HG03432 (cell line): ENCODE measurements around the gene EFTUD2.
"Not testable (repeated sequence)": the region's sequence is repeated elsewhere in the genome, so short reads cannot be mapped to it uniquely, and the experiment has no call there.

Experiments
- ATAC-seq: cut with Tn5 transposase; IDR thresholded peaks from one replicate; pipeline ENCODE4 v1.9.1; 2021; ENCODE audit warnings: mild to moderate bottlenecking, moderate library complexity; ENCODE audit not compliant: unreplicated experiment

EFTUD2 gene

DNA sequence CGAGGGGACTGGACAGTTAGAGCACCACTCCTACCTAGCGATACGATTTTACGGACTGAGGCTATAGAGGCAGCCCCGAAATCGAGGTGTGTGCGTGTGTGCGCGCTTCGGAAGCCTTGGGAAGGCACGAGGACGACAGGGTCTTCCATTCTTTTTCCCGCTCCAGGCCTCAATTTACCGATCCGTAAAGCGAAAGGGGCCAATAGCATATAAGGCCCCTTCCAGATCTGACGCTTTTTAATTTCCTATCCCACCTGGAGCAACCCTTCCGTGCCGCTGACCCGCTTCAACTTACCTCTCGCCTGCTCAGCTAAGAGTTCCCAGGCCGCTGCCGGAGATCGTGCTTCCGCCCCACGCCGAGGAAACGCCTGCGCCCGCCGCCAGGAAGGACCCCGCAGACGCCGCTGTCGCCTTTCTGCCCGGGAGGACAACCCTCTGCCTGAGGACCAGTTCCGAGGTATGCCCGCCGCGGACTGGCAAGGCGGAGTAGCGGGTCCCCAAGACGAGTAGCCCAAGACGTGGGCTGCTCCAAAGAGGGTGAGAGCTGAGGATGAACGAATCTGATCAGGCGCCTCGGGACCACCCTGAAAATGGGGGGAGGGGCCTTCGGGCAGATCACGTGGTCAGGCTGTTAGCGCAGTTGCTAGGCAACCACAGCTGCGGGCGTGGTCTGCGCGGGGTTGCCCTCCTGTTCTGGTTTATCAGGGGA lies at the start of gene EFTUD2:
Gene EFTUD2, minus strand, starts transcription at position 372 of the 709 bp plus-strand sequence. CDS start 4,924 bp downstream, outside the sequence.
- peak; percentile 83 for ATAC-seq

DNA sequence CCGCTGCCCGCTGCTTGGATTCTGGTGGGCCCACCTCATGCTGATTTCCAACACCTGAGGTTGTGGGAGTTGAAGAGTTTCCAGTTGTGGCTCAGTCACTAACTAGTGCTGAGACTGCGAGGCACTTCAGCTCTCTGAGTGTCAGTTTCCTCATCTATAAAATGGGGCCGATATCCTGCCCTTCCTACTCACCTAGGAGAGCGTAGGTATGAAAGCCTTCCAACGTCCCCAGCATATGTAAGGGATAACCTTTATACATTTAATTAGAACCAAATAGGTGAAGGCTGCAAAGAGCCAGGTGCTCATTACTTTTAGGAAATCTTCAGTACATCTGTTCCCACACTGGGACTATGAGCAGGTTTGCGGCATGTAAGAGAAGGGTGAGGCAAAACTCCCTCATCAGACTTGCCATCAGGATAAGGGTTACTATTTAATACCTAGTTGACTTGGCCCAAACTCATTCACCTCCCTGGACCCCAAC lies 49.1 kb upstream of the EFTUD2 start:
- ATAC-seq, result no peak

DNA sequence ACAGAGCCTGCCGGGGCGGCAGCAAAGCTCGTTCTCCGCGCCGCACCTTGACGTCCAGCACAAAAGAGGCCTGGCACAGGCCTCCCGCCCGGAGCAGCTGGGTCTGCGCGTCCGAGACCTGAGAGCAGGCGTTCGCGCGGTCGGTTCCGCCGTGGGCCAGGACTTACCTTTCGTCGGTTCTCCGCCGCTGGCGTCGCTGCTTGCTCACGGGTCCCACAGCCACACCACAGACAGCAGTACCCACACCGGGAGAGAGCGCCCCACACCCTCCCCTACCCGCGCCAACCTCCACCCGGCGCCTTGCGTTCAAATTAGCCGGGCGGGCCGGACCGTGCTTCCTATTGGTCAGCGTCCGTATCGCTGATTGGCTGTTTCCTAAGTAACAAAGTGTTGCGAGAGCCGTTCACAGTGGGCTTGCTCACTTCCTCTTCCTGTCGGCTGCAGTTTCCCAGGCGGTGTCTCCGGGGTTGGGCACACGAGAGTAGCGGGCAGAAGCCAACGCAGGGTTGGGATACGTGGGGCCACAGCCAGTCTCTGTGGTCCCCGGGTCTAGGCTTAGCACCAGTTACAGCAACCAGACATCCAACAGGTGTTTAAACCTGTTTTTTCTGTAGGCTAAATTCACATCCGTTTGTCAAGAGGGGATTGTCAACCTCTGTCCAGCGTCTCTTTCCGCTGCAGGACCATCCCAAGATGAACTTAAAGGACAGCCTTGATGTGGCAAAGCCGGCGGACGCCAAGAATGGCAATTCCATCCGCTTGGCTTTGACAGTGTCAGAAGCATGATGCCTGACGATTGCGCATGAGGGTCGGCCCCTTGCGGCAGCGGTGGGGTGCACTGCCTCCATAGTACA lies 48.4 kb upstream of the EFTUD2 start, which contains the start of gene KIF18B:
Gene KIF18B, minus strand, starts transcription at position 313 of the 854 bp plus-strand sequence. CDS start 11,429 bp downstream, outside the sequence.
- peak; percentile 88 for ATAC-seq

DNA sequence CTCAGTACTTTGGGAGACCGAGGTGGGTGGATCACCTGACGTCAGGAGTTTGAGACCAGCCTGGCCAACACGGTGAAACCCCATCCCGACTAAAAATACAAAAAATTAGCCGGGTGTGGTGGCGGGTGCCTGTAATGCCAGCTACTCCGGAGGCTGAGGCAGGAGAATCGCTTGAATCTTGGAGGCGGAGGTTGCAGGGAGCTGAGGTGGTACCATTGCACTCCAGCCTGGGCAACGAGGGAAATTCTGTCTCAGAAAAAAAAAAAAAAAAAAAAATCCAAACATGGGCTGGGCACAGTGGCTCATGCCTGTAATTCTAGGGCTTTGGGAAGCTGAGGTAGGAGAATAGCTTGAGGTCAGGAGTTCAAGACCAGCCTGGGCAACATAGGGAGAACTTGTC lies 46.4 kb upstream of the EFTUD2 start:
- not testable (repeated sequence) for ATAC-seq

DNA sequence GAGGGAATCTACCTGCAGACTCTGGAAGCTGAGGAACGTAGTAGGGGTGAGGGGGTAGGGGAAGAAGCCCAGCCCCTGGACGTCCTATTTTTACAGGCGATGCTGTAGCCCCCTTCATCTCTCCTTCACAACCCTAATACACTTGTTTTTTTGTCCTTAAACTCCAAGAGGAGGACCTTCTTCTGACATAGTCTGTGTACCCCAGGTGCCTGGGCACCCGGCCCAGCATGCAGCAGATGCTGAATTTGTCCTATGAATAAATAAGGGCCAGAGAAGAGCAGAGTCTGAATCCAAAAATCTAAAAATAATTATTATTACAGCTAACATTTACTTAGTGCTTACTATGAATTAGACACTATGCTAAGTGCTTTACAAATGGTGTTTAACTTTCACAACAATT lies 43.2 kb upstream of the EFTUD2 start:
- no peak for ATAC-seq

DNA sequence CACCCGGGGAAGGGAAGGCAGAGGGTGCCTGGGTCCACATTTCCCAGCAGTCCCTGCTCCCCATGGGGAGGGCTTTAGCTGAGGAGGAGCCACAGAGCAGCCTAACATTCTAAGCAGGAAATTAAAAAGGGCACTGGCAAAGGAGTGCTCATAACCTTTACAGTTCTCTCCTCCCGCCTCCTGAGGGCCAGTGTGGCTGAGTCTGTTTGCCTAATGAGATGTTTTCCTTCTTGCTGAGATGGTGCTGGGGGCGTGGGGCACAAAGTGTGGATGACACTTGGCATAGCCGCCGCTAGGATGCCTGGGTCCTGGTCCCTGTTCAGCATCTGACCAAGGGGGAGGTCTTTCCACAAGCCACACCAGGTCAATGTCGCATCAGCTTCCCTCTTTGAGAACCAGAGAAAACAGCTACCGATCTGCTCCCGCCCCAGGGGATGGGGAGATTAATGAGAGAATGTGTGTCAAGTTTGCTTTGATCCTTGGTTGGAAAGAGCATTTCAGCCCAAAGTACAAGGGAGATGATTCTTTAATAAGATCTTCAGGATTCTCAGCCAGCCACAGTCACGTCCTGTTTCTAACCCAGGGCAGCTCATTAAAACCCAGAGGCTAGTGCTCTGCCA lies 42.6 kb upstream of the EFTUD2 start:
- ATAC-seq, result no peak

DNA sequence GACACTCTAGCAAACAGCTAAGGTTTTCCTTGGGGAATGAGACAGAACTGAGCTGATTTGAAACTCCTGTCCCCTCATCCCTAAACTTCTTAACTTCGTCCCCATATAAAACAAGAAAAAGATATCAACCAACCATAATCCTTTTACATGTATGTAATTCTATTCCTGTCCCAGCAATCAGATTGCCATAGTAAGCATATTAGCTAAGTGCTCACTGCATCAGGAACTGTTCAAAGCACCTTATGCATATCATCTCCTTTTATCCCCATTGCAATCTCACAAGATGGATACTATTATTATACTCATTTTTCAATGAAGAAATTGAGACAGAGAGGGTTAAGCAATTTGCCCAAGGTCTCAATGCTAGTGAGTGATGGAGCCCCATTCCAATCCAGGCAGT lies 41.5 kb upstream of the EFTUD2 start:
- ATAC-seq, result no peak

DNA sequence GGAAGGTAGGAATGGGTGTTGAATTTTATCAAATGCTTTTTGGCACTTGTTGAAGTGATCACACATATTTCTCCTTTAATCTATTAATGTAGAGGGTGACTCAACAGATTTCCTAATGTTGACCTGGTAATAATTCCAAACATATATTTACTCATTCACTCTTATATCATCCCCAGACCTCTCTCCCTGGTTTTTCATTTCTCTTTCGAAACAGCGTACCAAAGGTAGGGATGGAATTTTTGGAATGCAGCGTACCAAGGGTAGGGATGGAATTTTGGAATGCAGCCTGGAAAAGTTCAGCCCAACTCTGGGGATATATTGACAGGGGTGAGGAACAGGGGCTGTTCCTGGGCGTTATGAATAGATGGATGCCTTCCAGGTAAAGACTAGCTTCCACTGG lies 41.1 kb upstream of the EFTUD2 start:
- no peak for ATAC-seq

DNA sequence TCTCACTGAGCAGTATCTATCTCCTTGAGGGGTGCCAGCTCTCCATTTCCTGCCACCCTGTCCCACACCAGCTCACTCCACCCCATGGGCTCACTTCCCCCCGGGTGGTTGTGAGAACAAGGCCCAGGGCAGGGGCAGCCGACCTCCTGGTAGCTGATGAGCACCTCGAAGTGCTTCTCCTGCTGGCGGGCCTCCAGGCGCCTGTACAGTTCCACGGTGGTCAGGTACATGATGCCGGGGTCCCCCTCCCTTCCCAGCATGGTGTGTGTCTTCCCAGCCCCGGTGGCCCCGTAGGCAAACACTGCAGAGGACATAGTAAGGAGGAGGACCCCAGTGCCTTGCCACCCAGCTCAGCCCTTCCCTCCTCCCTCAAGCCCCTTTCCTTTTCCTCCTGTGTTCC lies 35.9 kb upstream of the EFTUD2 start:
- ATAC-seq, result no peak

DNA sequence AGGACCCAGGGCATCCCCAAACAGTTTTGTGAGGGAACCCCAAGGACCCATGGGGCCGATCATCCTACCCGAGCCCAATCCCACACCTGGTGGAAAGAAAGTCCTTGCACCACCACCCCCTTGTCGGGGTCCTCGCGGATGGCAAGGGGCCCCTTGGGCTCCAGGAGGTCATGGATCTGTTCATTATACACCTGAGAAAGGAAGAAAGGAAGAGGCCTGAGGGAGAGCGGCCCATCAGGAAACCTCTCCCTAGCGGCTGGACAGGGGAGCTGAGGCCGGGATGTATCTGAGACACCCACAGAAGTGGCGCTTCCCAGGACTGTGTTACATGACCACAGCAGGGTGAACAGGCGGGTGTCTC lies 35.5 kb upstream of the EFTUD2 start:
- no peak for ATAC-seq

DNA sequence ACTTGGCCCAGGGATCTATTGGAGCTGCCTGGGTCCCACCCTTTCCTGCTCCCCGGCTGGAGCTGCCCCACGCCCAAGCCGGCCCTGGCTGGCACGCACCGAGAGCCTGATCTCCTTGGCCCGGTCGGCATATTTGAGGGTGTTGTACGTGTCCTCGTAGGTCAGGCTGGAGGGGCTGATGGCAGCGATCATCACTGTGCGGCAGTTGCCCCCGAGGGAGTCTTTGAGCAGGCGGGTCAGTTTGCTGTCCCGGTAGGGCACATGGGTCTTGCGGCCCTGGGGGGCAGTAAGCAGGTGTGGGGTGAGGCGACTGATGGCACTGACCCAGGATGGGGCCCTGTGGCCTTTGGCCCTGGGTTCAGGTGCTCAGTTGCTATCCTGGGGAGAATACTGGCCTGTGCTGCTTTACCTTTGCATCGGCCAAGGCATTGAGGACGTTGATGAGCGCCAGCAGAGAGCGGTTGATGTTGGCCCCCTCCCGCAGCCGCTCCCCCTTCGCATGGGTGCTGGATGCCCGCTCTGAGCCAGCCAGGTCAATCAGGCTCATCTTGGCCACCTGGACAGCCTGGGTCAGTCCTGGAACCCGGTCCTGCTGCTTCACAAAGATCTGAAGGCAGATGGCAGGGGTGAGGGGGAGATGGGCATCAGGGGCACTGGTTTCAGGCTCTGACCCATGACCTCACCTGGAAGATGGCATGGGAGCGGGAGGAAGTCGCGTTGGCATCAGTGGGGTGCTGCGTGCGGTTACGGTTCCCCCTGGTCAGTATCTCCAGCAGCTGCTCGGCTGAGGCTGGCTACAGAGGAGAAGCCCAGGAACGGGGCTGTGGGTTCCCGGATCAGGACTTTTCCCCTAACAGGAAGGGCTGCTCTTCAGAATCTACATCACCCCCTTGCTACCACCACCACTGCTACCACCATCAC lies 34.8 kb upstream of the EFTUD2 start:
- no peak for ATAC-seq

DNA sequence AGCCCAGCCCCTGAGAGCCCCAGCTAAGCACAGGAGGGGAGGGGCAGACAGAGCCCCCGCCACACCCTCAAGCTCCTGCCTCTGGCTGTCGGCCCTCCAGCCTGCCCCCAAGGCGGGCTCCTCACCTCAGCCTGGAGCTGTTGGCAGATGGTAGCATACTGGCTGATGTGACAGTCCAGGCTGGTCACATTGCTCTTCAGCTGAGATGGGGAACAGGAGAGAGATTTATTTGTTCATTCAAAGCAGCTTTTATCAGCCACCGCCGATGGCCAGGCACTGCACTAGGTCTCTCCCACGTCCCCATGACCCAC lies 33.5 kb upstream of the EFTUD2 start:
- no peak for ATAC-seq

DNA sequence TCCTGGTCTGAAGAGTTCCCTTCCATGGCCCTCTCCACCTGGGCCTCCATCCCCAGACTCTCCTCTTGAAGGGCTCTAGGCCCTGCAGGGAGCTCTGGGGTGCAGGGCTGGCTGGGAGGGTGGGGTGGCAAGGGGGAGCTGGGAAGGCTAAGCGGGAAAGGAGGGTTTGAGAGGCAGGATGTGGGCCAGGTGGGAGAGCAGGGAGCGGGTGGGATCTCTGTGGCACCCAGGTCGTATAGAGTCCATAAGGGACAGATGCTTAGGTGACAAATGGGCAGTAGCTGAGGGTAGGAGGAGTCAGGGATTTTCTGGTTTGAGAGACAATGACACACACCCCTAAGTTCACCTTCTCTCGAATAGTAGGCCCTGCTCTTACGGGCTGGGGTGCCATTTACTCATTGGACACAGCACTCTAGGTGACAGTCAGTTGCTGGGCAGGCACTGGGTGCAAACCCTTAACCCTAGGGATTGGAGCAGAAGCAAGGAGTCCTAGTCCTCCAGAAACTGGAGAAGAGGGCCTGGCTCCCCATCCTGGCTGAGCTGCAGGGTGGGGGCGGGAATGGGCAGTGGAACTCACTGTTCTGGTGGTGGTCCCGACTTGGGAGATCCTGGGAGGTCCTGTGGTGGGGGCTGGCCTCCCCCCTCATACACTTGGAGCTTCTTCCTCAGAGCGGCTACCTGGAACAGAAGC lies 33.0 kb upstream of the EFTUD2 start:
- no peak for ATAC-seq

DNA sequence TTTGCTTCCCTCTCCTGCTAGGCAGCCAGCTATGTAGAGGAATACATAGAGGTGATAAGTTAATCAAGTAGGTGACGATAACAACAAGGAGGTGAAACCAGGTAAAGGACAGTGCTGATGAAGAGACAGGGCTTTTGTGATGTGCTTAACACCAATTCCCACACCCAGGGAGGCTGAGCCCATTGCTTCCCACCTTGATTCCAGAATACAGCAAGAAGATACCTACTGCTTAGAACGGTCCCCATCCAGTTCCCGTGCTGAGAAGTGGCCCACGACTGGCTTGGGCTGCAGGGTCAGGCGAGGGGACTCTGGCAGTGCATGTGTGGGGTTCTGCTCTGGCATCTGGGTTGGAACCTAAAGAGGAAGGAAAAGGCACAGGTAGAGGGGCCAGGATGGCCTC lies 32.1 kb upstream of the EFTUD2 start:
- ATAC-seq, result no peak

DNA sequence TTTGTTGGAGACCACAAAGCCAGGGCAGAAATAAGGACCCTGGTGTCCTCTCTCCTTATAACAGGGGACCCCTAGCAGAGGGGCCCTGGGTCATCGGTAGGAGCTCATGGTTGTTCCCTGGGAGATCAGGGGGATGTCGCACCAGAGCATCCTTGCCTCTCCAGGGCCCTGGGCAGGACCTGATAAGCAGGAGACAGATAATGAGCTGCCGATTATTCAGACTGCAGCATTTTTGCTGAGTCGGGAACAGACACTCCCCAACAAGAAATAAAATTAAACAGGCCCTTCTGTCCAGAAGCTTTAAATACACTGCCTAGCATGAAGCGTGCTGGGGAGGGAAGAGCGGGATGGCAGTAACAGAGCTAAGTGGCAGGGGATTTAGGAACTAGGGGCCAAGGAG lies 31.4 kb upstream of the EFTUD2 start:
- no peak for ATAC-seq

DNA sequence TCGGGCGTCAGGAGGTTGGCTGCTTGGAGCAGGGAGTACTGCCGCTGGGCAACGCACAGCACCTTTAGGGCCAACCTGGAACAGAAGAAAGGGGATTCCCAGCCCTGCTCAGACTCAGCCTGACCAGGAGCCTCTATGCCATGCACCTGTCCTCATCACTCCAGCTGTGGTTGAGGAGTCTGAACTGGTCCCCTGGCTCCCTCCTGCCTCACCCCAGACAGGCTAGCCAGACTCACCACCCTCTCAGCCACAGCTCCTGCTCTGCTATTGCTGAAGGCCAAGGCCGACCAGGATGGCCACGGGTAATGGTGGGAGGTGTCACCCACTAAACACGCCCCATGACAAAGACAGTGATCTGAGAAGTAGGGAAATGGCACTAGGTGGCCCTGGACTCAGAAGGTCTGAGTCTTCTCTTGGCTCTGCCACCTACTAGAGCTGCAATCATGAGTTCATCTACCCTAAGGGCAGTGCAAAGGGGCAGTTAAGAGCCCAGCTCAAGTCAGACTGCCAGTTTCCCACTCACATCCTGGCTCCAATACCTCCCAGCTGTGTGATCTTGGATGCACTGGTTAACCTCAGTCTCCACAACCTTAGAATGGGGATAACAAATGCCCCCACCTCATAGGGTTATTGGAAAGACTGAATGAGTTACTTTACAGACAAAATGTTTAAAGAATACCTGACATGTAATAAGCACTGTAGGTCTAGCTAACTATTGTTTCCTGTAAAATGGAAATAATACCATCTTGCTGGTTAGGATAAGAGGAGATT lies 29.9 kb upstream of the EFTUD2 start:
- no peak for ATAC-seq

DNA sequence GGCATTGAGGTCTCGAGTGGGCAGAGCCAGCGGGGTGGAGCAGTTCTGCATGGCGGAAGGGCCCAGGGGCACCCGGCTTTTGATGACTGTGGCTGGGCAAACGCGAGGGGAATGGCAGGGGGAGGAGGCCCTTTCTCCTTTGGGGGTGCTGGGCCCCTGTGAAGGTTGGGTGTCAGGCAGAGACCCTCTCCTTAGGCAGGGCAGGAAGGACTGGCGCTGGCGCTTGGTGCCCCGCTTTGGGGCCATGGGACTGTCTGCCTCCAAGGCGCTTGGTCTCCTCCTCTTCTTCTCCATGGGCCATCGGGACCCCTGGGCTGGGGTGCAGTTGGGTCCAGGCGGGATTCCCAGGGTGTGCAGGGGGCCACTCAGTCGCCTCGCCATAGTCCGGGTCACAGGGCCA lies 28.9 kb upstream of the EFTUD2 start:
- no peak for ATAC-seq

DNA sequence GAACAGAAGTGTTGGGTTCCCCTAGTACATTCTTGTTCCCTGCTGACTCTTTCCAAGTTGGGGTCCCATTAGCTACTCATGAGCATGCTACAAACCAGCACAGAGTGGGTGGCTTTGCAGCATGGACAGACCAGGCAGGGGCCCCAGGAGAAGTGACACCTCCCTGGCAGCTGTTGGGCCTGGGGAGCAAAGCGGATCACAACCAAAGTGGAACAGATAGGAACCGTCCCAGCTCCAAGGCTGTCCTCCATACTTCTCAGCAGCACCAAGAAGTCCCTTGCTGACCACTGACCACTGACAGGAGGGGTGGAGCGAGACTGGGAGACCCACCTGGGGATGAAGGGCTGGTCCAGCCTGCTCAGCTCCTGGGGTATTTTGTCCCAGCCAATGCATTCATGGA lies 28.5 kb upstream of the EFTUD2 start:
- no peak for ATAC-seq

DNA sequence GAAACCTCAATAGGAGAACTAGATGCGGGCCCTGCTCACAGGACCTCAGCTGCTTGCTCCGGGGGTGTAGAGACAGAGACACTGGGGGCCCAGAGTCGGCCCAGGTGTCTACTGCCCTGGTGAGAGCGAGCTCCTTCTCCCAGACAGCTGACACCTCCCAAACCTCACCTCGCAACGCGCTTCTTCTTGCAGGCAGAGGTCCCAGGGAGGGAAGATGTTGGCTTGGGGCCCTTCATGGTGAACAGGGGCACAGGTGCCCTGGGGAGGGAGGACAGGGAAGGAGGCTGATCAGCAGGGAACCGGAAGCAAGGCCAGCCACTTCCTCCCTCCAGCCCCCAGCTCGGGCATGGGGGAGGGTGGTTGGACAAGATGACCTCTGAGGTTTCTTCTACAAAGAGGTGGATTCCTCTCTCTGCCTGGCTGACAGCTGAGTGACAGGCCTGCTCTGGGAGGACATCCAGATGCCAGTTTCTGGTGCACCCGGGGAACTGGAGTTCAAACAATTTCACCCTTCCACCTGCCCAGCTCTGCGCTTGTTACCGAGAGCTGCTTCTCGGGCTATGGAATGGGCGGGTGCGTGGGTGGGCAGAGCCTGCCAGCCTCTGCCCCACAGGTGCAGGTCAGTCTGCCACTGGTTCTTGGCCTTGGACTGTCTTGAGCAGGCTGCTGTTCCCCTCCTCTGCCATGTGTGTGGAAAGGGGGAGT lies 27.7 kb upstream of the EFTUD2 start:
- no peak for ATAC-seq
